Gastroesophageal sphincter (tissue), 3 donors: ENCODE measurements around the gene KIAA1614.

Source experiments
- POLR2A ChIP-seq, 2 donors: fragments of 450-650 bp; IDR thresholded peaks; one replicate each; pipeline ENCODE4 v1.6.1; 2017; ENCODE audit warnings: antibody characterized with exemption in 2 of 2, mild to moderate bottlenecking in 2 of 2, moderate library complexity in 1 of 2
- POLR2AphosphoS5 ChIP-seq: sonication (generic); formaldehyde crosslinking; IDR thresholded peaks from one replicate; pipeline ENCODE4 v1.6.1; 2017; ENCODE audit warnings: antibody characterized with exemption
- TF ChIP-seq, protein P1 (sequence below), 4 experiments: fragments of 200-600 bp in 2 of 4; fragments of 450-650 bp in 2 of 4; sonication (generic) in 1 of 4; IDR thresholded peaks; one replicate each; pipeline ENCODE4 v1.5.1; 2017 to 2019; ENCODE audit warnings: antibody characterized with exemption in 4 of 4, mild to moderate bottlenecking in 2 of 4, moderate library complexity in 2 of 4

DNA sequence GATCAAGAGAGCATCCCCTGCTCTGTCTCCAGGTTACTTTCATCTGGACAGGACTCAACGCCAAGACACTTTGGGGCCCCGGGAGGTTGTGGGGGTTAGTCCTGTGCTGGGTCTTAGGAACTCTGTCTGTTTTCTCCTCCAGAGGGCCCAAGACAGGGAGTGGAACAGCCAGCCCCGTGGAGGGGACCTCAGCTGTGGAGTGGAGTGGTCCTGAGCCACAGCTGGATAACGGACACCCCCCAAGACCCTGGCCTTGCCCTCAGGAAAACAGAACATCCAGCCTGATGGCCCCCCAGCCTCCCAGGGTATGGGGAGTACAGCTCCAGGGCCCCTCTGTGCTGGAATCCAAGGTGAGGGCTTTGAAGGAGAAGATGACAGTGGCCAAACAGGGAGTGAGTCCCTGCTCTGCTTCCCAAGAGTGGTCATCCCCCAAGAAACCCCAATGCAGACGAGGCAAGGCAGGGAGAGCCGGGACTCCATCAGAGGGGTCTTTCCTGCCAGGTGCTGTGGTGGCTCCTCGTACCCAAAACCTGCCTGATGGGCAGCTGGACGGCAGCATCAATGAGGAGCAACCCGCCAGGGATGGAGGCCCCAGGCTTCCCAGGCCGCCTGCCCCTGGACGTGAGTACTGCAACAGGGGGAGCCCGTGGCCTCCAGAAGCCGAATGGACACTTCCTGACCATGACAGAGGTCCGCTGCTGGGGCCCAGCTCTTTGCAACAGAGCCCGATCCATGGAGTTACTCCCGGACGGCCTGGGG is 3.5 kb downstream of the KIAA1614 start:
- TF ChIP-seq, protein P1, sequence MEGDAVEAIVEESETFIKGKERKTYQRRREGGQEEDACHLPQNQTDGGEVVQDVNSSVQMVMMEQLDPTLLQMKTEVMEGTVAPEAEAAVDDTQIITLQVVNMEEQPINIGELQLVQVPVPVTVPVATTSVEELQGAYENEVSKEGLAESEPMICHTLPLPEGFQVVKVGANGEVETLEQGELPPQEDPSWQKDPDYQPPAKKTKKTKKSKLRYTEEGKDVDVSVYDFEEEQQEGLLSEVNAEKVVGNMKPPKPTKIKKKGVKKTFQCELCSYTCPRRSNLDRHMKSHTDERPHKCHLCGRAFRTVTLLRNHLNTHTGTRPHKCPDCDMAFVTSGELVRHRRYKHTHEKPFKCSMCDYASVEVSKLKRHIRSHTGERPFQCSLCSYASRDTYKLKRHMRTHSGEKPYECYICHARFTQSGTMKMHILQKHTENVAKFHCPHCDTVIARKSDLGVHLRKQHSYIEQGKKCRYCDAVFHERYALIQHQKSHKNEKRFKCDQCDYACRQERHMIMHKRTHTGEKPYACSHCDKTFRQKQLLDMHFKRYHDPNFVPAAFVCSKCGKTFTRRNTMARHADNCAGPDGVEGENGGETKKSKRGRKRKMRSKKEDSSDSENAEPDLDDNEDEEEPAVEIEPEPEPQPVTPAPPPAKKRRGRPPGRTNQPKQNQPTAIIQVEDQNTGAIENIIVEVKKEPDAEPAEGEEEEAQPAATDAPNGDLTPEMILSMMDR (IDR thresholded peaks at IDR 0.05) = no peak
- TF ChIP-seq POLR2A (IDR thresholded peaks at IDR 0.05) = no peak
- TF ChIP-seq POLR2AphosphoS5 = no peak
